Adipose tissue (tissue), 3 donors: Measurements from ENCODE around the gene ITFG1. TPM values are rescaled to one million over a fixed set of nuclear protein-coding genes. Genes with fewer than 3 reads are reported as not detected.

Experiments used
- H3K27ac ChIP-seq: one replicate; pipeline ENCODE4 v1.5.1; 2013; ENCODE audit warnings: low read depth, low read length
- WGBS, 3 donors: extraction: QIAGEN DNeasy Blood & Tissue Kit; methylation state at CpG; one replicate each; pipeline ENCODE4 v1.1.7; 2013; 5-methylcytosine and 5-hydroxymethylcytosine counted together
- polyA plus RNA-seq, 3 donors: library from polyadenylated mRNA; stranded (reverse); fragments of 200-250 nt; gene quantifications; one replicate each; pipeline ENCODE4 v1.2.3, GENCODE V29; 2013
- donor health status: healthy with polysubstance abuse.
- donor health status: Bipolar disorder and iron deficiency.
- donor health status: healthy.

ITFG1 gene
- polyA plus RNA-seq, 3 donors, result 17.6 to 26.8 (median 23.5) TPM

GRCh38 chr16:47304563-47304962 is 156.3 kb downstream of the ITFG1 start:
- WGBS, 3 donors, result 94 to 100% (median 98%) methylated on average over 1 of the region's 1 CpG
- H3K27ac ChIP-seq, result no peak overlapping the region

DNA sequence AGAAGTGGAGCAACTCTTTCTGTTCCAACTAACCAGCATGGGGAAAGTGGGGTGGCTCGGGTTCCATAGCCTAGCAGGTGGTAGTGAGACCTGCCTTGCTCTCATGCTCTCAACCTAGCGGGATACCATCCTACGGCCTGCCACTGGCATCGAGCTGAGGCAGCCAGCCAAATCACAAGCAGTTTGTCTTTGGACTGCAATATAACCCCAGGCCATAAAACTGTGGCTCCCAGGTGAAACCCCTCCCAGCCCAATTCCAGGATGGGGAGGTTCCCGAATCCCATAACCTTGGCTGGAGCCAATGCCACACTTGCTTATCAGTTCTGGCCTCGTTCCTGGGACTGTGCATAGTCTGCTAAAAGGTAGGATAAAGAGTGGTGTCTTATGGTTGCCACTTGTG is 161.3 kb downstream of the ITFG1 start:
- WGBS, 3 donors, result 95 to 99% (median 96%) methylated on average over 6 of the region's 6 CpGs
- no peak overlapping the region for H3K27ac ChIP-seq

- 87 to 97% (median 94%) methylated on average over 5 of the region's 5 CpGs for WGBS, 3 donors
These were observed 175.9 kb downstream of the ITFG1 start for GRCh38 chr16:47284999-47285398.

DNA sequence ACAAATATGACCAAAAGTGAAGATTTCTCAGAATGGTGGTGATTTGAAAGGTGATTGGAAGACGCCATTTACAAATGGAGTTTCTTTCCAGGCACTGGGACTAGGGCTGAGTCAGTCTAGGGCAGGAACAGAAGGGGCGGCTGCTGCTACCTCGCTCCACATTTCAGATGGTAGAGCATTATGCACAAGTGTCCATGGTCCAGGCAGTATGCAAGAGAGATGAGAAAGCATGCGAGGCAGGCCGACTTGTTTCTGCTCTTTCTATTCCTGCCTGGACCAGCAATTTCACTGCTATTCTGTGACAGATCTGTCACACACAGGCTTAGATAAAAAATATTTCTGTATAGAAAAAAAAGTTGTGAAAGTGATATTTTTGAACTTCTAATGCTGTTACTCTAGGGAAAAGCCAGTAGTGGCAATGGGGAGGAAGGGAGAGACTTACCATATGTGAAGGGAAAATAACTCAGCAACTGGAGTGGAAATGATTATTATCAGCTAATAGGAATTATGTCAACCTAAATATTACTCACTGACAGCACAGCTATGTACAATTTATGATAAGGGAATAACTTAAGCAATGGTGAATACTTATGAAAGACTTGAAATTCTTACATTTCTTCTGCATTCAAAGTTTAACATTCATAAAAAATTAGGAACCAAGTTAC is 182.4 kb downstream of the ITFG1 start:
- H3K27ac ChIP-seq, result no peak overlapping the region
- WGBS, 3 donors, result 96 to 97% (median 97%) methylated on average over 5 of the region's 5 CpGs

More at GRCh38 chr16:47284999-47285398, 175.9 kb downstream of the ITFG1 start:
- H3K27ac ChIP-seq, result no peak overlapping the region

- 48 to 59% (median 59%) methylated on average over 1 of the region's 1 CpG for WGBS, 3 donors
- no peak overlapping the region for H3K27ac ChIP-seq
These were observed 184.3 kb downstream of the ITFG1 start for GRCh38 chr16:47276522-47276921.

DNA sequence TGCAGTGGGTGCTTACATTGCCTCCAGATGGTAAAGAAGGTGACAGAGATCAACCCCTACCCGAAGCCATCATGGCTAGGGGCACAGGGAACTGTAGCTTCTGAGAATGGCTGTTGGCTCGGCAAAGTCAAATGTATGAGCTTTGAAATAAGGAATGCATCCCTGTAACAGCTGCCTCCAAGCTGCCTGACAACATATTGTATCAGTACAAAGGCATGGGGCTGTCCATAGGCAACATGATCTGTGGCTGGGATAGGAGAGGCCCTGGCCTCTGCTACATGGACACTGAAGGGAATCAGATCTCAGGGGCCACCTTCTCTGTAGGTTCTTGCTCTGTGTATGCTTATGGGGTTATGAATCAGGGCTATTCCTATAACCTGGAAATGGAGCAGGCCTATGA is 197.9 kb downstream of the ITFG1 start:
- WGBS, 3 donors, result 97 to 100% (median 100%) methylated on average over 2 of the region's 2 CpGs
- H3K27ac ChIP-seq, result no peak overlapping the region

- H3K27ac ChIP-seq, result no peak overlapping the region
- WGBS, 3 donors, result 83 to 93% (median 91%) methylated on average over 11 of the region's 11 CpGs
These were observed 200.4 kb downstream of the ITFG1 start for GRCh38 chr16:47260503-47260902.

DNA sequence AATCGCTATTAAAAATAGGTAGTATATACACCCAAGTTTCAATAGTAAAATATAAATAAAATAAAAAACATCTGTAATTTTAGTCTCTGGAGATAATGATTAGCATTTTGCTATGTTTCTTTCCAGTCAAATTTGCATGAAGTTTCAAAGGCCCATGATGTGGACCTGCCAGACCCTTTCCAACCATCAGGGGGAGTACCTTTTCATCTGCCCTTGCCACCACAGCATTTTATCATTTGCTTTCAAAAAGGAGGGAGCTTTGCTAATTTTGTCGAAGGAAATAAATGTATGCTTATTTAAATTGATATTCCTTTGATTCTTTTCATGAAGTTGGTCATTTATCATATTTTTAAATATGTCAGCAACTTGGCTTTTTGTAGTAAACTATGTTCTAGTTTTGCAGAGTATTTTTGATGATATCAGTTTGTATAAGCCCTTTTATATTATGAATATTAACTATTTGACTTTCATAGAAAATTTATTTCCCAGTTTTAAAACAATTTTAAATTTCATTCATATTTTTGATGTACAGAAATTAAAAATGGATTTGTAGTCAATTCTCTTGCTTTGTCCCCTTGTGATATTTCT is 201.9 kb downstream of the ITFG1 start:
- WGBS, 3 donors, result 69 to 76% (median 71%) methylated on average over 2 of the region's 2 CpGs
- no peak overlapping the region for H3K27ac ChIP-seq

DNA sequence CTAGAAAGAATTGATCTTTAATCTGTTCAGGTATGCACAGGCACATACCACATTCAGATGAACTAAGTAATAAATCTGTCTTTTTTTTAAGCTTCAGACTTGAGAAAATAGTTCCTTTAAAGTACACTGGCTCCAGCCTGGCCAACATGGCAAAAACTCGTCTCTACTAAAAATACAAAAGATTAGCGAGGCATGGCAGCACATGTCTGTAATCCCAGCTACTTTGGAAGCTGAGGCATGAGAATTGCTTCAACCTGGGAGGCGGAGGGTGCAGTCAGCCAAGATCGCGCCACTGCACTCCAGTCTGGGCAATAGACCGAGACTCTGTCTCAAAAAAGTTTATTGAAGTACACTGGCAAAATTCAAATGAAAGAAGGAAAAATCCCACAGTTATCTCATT is 206.1 kb downstream of the ITFG1 start:
- H3K27ac ChIP-seq, result no peak overlapping the region
- WGBS, 3 donors, result 95 to 98% (median 97%) methylated on average over 6 of the region's 6 CpGs

GRCh38 chr16:47250983-47251382 is 209.9 kb downstream of the ITFG1 start:
- no peak overlapping the region for H3K27ac ChIP-seq
- 86 to 100% (median 93%) methylated on average over 2 of the region's 2 CpGs for WGBS, 3 donors

DNA sequence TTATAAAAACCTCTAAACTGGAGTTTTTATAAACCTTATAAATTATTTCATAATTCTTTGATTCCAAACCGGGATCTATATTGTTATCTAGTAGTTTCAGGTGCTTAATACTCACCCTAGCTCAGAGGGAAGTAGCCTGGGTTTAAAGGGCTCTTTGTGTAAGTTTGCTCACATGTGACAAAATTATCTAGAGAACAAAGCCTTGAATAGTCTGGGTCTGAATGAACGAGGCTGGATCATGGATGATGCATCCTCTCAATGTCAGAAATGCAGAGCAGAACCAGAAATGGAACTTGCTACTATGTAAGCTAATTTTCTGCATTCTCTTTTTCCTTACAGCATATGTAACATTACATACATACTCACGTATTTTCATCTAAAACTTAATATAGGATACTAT is 213.2 kb downstream of the ITFG1 start:
- H3K27ac ChIP-seq, result no peak overlapping the region
- 58 to 93% (median 83%) methylated on average over 3 of the region's 3 CpGs for WGBS, 3 donors

GRCh38 chr16:47244206-47244605 is 216.7 kb downstream of the ITFG1 start:
- 74 to 89% (median 87%) methylated on average over 4 of the region's 4 CpGs for WGBS, 3 donors
- H3K27ac ChIP-seq, result no peak overlapping the region

DNA sequence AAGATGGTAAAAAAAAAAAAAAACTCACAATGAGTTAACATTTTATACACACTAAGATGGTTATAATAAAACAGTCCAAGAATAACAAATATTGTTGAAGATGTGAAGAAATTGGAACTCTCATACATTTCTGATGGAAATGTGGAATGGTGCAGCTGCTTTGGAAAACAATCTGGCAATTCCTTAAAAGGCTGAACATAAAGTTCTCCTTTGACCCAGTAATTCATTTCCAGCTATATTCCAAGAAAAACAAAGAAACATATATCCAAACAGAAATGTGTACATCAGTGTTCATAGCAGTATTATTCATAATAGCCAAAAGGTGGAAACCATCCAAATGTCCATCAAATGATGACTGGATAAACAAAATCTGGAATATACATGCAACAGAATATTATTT is 219.8 kb downstream of the ITFG1 start:
- H3K27ac ChIP-seq, result no peak overlapping the region

DNA sequence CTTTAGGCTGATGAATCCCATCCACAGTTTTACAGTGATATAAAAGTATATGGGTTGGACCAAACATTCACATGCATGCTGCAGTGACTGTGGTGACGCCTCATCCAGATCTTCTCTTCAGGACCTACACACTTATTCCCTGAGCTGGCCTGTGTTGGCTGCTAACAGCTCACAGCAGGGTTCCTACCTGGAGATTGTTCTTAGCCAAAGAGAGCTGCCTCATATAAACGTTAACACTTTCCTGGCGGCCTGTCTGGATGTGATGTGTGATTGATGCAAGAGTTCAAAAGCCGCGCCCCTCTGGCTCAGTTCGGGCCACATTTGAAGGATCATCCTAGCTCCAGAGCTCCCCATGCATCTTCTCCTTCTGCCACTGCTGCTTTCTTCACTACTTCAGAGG is 224.1 kb downstream of the ITFG1 start:
- no peak overlapping the region for H3K27ac ChIP-seq
- 83 to 88% (median 85%) methylated on average over 6 of the region's 6 CpGs for WGBS, 3 donors

DNA sequence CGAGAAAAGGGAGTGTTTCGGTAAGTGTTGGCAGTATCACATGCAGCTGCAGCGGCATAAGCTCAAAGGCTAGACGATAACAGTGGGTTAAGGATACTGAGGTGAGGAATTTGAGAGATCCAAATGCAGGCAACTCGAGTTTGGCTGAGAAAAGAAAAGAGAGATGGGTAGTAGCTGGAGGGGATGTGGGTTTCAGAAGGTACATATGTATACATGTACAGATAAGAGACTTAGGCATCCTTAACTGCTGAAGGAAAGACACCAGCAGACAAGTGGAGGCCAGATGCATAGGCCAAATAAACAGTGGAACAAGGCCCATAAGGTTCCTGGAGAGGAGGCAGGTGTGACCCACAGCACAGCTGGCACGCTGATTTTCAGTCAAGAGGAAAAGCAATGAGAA is 230.6 kb downstream of the ITFG1 start:
- 91 to 95% (median 92%) methylated on average over 6 of the region's 6 CpGs for WGBS, 3 donors
- H3K27ac ChIP-seq, result no peak overlapping the region

GRCh38 chr16:47229053-47230050 is 231.5 kb downstream of the ITFG1 start:
- 79 to 93% (median 92%) methylated on average over 7 of the region's 7 CpGs for WGBS, 3 donors
- no peak overlapping the region for H3K27ac ChIP-seq

DNA sequence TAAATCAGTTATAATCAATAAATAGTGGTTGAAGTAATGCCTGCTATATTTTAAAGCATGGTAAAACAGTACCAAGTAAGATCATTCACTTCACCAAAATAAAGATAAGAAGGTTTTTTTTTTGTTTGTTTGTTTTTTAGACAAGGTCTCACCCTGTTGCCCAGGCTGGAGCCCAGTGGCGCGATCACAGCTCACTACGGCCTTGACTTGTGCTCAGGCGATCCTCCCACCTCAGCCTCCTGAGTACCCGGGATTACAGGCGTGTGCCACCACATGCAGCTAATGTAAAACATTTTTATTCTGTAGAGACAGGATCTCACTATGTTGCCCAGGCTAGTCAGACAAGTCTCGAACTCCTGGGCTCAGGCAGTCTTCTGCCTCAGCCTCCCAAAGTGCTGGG is 232.6 kb downstream of the ITFG1 start:
- 96 to 98% (median 98%) methylated on average over 7 of the region's 7 CpGs for WGBS, 3 donors
- H3K27ac ChIP-seq, result no peak overlapping the region

DNA sequence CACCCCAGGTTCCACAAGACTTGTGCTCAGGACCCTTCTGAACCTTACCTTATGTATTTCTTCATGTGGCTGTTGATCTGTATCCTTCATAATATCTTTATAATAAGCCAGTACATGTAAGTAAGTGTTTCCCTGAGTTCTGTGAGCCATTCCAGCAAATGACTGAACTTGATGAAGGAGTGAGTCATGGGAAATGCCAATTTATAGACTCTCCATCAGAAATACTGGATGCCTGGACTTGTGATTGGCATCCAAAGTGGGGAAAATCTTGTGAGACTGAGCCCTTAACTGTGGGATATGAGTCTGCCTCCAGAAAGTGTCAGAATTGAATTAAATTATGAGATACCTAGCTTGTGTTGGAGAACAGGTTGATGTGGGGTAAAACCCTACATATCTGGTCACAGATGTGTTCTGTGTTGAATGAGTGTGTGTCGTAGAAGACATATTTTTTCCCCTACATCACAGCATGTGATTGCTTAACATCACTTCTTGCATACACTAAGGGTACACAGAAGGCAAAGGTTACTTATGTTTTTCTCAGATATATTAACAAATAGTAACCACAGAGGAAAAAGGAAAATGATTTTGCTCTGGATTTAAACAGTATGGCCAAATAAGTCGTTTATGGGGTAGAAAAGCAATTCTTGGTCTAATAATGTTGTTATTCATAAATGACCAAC is 247.0 kb downstream of the ITFG1 start:
- no peak overlapping the region for H3K27ac ChIP-seq
- WGBS, 3 donors, result 92 to 97% (median 94%) methylated on average over 2 of the region's 2 CpGs

DNA sequence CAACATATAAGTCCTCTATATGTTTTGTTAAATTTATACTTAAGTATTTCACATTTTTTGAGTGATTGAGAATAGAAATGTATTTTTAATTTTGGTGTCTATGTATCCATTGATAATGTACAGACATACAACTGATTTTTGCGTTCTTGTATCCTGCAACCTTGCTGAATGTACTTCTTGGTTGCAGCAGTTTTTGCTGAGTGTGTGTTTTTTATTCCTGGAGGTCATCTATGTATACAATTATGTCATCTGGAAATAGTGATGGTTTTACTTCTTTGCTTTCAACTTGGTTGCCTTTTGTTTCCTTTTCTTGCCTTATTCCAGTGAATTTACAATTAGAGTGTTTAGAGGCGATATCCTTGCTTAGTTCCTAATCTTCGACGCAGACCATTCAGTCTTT is 249.6 kb downstream of the ITFG1 start:
- WGBS, 3 donors, result 87 to 92% (median 92%) methylated on average over 4 of the region's 4 CpGs
- H3K27ac ChIP-seq, result no peak overlapping the region
